Omental fat pad (tissue), 4 donors: ENCODE measurements around the gene NLRP6. TPM values are rescaled to one million over a fixed set of nuclear protein-coding genes. Genes with fewer than 3 reads are reported as not detected.
"Not testable (repeated sequence)": the region's sequence is repeated elsewhere in the genome, so short reads cannot be mapped to it uniquely, and the experiment has no call there.

Source experiments
- ATAC-seq: fragments of 150-250 bp; one replicate; pipeline ENCODE4 v1.9.1; 2016; ENCODE audit warnings: mild to moderate bottlenecking, moderate library complexity; ENCODE audit not compliant: low FRiP score
- DNase-seq: peaks from one replicate; pipeline ENCODE4 v3.0.0-alpha.2; 2019; ENCODE audit warnings: low spot score
- total RNA-seq, 4 donors: library from RNA; depleted of rRNA; stranded (reverse); fragments of >200 nt; gene quantifications; one replicate each; pipeline ENCODE4 v1.1.0, GENCODE V29; 2016
- TF ChIP-seq, protein P1 (sequence below), 3 donors: fragments of 450-650 bp; IDR thresholded peaks; one replicate each; pipeline ENCODE4 v1.5.1; 2016 to 2017; ENCODE audit warnings: antibody characterized with exemption in 3 of 3, mild to moderate bottlenecking in 3 of 3, moderate library complexity in 2 of 3

Gene NLRP6
- total RNA-seq, 4 donors from 2014 or later, result 0.84 to 11.8 (median 3.8) TPM

DNA sequence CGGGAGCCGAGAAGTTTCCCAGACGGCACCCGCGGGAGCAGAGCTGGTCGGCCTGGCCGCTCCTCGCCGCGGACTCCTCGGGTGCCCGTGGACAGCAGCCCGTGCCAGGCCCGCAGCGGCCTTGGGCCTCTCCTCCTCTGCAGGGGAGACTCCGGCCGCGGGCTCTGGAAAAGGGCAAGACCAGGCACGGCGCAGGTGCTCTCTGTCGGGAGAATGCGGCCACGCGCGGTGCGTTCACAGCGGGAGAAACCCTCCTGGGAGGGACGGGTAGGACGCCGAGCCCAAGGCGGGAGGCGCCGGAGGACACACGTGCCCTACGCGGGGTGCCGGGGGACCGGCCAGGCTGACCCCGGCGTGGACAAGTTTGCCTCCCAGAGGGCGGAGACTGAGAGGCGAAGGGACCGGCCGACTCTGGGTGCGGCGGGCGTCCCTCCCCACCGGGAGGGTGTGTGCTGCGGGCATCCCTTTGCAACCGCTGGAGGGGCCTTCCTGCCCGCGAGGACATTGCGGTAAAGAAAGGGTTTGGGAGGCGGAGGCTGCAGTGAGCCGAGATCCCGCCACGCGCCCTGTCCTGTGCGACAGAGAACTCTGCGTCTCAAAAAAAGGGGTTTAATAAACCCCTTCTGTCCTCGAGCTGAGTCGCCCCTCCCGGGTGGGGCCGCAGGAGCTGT is 38.0 kb downstream of the NLRP6 start:
- DNase-seq (no peak), ATAC-seq (no peak)
- TF ChIP-seq, protein P1, sequence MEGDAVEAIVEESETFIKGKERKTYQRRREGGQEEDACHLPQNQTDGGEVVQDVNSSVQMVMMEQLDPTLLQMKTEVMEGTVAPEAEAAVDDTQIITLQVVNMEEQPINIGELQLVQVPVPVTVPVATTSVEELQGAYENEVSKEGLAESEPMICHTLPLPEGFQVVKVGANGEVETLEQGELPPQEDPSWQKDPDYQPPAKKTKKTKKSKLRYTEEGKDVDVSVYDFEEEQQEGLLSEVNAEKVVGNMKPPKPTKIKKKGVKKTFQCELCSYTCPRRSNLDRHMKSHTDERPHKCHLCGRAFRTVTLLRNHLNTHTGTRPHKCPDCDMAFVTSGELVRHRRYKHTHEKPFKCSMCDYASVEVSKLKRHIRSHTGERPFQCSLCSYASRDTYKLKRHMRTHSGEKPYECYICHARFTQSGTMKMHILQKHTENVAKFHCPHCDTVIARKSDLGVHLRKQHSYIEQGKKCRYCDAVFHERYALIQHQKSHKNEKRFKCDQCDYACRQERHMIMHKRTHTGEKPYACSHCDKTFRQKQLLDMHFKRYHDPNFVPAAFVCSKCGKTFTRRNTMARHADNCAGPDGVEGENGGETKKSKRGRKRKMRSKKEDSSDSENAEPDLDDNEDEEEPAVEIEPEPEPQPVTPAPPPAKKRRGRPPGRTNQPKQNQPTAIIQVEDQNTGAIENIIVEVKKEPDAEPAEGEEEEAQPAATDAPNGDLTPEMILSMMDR (IDR thresholded peaks at IDR 0.05), result no peak

DNA sequence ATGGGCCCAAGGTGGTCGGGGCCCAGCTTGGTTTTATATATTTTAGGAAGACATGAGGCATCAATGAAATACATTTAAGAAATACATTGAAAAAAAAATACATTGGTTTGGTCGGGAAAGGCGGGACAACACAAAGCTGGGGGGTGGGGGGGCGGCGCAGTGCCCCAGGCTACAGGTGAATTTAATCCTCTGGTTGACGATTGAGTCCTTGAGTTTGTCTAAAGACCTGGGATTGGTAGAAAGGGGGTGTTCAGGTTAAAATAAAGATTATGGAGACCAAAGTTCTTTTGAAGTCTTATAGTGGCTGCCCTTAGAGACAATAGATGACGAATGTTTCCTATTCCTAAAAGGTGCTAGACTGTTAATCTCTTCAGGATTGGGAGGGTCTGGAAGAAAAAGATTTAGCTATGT is 38.7 kb downstream of the NLRP6 start:
- TF ChIP-seq, protein P1 (IDR thresholded peaks at IDR 0.05), result no peak
- ATAC-seq (no peak), DNase-seq (no peak)

DNA sequence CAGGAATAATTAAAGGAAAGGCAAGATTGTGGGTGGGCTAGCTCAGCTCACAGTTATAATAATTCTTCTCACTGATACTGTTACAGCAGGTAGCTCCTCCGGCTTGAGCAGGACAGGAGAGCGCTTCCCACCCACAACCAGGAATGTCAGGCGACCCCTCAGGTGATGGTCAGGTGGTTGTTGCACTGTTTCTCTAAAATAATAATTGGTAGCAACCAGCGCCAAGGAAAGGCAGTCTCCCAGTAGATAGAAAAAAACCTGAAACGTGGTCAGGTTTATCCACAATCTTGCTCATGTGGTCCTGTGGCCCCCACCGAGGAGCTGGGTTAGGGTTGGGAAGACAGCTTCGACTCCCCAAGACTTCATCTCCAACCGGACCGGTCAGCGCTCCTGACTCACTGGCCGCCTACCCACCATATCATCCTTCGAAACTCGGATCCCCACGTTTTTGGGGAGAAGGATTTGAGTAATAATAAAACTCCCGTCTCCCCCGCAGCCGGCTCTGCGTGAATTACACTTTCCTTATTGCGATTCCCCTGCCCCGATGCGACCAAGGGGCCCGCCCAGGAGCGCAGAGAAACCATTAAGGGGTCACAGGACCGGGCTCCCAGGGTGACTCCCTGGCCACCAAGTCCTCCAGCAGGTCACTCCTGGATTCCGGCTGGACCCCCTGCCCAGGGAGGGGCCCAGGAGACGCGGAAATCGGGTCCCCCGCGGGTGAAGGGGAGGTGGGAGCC is 39.6 kb downstream of the NLRP6 start:
- peak; percentile 17 for ATAC-seq
- not testable (repeated sequence) for DNase-seq

DNA sequence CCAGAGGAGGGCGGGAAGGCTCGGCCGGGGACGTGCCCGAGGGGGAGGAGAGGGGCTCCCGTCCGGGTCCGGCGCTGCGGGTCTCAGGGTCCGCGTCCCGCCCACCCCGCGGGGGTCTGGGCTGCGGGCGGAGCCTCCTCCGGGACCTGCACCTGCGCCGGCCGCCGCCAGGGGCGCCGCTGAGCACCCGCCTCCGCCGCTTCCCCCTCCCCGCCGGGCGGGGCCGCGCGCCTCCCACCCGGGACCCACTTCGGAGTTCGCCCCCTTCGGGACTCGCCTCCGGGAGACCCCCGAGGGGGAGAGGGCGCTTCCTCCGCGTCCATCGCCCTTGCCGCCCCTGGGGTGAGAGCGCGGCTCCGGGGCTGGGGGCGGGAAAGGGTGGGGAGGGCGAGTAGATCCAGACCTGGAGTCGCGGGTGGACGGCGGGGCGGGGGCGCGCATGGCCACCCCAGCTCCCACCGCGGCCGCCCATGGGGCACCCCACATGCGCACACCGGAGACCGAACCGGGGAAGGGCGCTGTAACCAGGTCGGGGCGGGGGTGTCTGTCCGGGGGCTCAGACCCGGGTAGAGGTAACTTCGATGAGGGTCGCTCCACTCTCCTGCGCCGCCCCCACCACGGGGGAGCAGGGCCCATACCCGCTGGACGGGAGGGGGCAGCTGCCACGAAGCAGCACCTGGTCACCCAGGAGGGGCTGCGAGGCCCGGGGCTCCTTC is 40.4 kb downstream of the NLRP6 start:
- not testable (repeated sequence) for DNase-seq
- ATAC-seq, result peak; percentile 52

DNA sequence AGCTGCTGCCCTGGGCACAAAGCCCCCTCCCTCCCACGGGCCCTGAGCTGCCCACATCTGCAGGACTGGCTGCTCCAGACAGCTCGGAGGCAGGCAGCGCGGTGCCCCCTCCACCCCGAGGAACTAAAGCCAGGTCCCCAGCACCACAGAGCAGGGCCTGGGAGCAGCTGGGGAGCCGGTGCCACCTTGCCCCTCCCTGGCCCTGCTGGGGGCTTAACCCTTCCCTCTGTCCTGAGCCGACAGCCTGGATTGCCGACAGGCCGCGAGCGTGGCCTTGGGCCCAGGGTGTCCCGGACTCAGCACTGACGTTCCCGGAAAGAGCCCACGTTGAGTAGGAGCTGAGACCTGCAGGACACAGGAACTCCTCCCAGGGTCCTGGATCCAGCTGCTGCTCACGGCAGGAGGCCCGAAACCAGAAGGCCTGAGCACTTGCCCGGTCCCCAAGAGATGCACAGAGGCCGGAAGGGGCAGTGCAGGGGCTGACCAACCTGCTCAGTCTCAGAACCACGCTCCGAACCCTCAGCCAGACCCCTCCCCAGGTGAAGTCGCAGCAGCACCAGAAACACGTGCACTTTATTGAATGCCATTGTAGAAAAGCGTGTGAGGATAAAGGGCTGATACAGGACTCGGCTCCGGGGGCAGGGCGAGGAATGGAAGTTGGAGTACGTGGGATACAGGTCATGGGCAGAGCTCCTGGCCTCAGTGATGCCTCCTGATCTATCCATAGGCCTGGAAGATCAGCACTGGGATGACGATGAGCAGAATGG is 41.1 kb downstream of the NLRP6 start:
- peak; percentile 6 for ATAC-seq
- DNase-seq, result not testable (repeated sequence)

DNA sequence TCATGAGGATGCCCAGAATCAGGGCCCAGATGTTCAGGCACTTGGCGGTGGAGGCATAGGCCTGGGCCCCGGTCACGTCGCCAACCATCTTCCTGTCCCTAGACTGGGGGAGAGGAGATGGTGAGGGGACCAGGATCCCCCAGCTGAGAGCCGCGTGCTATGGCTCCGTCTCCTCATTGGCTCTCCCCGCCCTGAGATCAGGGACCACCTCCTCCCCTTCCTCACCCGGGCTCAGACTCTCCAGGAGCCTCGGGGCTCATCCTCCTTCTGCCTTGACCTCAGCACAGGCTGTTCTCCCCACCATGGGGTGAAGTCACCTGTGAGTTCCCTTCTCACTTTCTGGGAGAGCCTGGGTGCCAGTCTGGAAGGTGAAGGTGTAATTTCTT is 41.7 kb downstream of the NLRP6 start:
- DNase-seq, ATAC-seq: not testable (repeated sequence)

DNA sequence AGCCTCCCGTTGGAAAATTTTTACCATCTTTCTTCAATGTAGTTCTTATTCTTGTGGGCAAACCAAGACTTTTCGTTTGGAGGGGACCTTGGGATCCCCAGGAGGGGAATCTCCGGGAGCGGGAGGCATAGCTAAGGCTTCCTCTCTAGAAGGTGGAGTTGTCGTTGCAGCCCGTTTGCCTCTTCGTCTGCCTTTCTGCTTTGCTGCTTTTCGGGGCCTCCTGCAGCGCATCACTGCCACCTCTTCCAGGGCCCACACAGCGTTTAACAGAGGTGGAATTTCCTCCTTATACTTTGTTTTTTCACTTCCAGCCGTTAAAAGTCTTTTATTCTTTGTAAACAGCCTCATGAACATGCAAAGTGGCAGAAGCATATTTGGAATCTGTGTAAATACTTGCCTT is 45.9 kb downstream of the NLRP6 start:
- no peak for ATAC-seq
- TF ChIP-seq, protein P1 (IDR thresholded peaks at IDR 0.05), result no peak
- DNase-seq, result no peak

DNA sequence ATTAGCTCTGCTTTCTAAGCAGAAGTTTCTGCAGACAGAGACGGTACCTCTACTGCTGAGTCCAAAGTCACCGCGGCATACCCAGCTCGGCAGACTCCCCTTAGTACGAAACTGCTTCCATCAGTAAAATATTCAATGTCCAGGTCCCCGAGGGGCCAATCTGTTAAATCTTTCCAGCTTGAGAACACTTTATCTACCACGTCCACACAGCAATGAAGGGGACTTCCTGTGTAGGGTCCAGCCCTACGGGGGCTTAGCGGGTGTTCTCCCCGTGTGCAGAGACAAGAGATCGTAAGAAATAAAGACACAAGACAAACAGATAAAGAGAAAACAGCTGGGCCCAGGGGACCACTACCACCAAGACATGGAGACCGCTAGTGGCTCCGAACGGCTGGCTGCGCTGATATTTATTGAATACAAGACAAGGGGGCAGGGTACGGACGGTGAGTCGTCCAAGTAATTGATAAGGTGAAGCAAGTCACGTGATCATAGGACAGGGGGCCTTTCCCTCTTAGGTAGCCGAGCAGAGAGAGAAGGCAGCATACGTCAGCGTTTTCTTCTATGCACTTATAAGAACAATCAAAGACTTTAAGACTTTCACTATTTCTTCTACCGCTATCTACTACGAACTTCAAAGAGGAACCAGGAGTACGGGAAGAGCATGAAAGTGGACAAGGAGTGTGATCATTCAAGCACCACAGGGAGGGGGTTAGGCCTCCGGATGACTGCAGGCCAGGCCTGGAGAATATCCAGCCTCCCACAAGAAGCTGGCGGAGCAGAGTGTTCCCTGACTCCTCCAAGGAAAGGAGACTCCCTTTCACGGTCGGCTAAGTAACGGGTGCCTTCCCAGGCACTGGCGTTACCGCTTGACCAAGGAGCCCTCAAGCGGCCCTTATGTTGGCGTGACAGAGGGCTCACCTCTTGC is 46.6 kb downstream of the NLRP6 start:
- not testable (repeated sequence) for ATAC-seq, DNase-seq
